HG02759 (cell line): ENCODE results near the gene RABGGTB.
"Not testable (repeated sequence)": the region's sequence is repeated elsewhere in the genome, so short reads cannot be mapped to it uniquely, and the experiment has no call there.

Experiments
- ATAC-seq: cut with Tn5 transposase; IDR thresholded peaks from one replicate; pipeline ENCODE4 v1.9.1; 2021; ENCODE audit warnings: mild to moderate bottlenecking, moderate library complexity; ENCODE audit not compliant: unreplicated experiment

The RABGGTB gene

GRCh38 chr1:75795703-75796193, 9.7 kb downstream of the RABGGTB start:
- ATAC-seq = no peak

- ATAC-seq = peak; percentile 20
Measured at GRCh38 chr1:75796376-75797272, 10.6 kb downstream of the RABGGTB start, which contains the start of gene MSH4. TSS of gene MSH4 (plus strand) at chr1:75796882. CDS start at chr1:75796986, 104 bp downstream.

- peak; percentile 15 for ATAC-seq
Measured at GRCh38 chr1:75797273-75797588, 11.2 kb downstream of the RABGGTB start.

GRCh38 chr1:75797606-75798216, 11.7 kb downstream of the RABGGTB start:
- no peak for ATAC-seq

- ATAC-seq = not testable (repeated sequence)
Measured at GRCh38 chr1:75801480-75801879, 15.4 kb downstream of the RABGGTB start.

- no peak for ATAC-seq
Measured at GRCh38 chr1:75808921-75809320, 22.9 kb downstream of the RABGGTB start.

- not testable (repeated sequence) for ATAC-seq
Measured at GRCh38 chr1:75810113-75810512, 24.1 kb downstream of the RABGGTB start.

GRCh38 chr1:75811211-75811981, 25.3 kb downstream of the RABGGTB start:
- ATAC-seq = no peak

GRCh38 chr1:75812065-75812464, 26.0 kb downstream of the RABGGTB start:
- ATAC-seq = no peak

GRCh38 chr1:75823596-75823995, 37.5 kb downstream of the RABGGTB start:
- ATAC-seq = not testable (repeated sequence)

- no peak for ATAC-seq
Measured at GRCh38 chr1:75836528-75837100, 50.6 kb downstream of the RABGGTB start.

GRCh38 chr1:75838079-75838478, 52.0 kb downstream of the RABGGTB start:
- no peak for ATAC-seq

- ATAC-seq = no peak
Measured at GRCh38 chr1:75841421-75841820, 55.4 kb downstream of the RABGGTB start.
